Fibroblast of skin of right biceps (primary cell): Measurements from ENCODE around the gene ROBO2.

ENCODE experiments used
- DNase-seq: peaks from one replicate; pipeline ENCODE4 v3.0.0-alpha.2; 2013

Gene ROBO2

GRCh38 chr3:77267589-77267988 is 227.7 kb downstream of the ROBO2 start:
- DNase-seq, result no peak

GRCh38 chr3:77271306-77271705 is 231.4 kb downstream of the ROBO2 start:
- no peak for DNase-seq

- DNase-seq, result no peak
Measured at GRCh38 chr3:77271711-77272110, 231.8 kb downstream of the ROBO2 start.

DNA sequence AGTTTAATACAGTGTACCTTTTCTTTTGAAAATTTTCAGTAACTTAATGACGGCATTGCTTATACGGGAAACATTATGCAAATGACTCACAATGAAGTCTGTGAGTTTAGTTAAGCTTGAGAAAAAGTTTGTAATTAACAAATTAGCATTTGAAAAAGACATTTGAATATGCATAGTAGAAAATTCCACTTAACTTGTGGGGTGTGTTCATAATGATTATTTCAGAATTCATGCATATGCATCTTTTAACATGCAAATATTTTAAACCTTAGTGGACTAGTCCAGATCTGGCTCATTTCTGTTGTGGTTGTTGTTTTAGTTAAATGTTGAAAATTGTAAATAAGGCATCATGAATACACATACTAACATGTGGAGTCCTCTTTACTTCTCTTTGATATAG is 239.4 kb downstream of the ROBO2 start:
- no peak for DNase-seq

- no peak for DNase-seq
Measured at GRCh38 chr3:77281721-77282120, 241.8 kb downstream of the ROBO2 start.

- no peak for DNase-seq
Measured at GRCh38 chr3:77283108-77283507, 243.2 kb downstream of the ROBO2 start.

- DNase-seq, result no peak
Measured at GRCh38 chr3:77288348-77288747, 248.4 kb downstream of the ROBO2 start.

- no peak for DNase-seq
Measured at GRCh38 chr3:77296527-77296926, 256.6 kb downstream of the ROBO2 start.

GRCh38 chr3:77298417-77298816 is 258.5 kb downstream of the ROBO2 start:
- no peak for DNase-seq

GRCh38 chr3:77303955-77304699 is 264.2 kb downstream of the ROBO2 start:
- no peak for DNase-seq

- DNase-seq, result no peak
Measured at GRCh38 chr3:77304700-77305021, 264.8 kb downstream of the ROBO2 start.

- DNase-seq, result no peak
Measured at GRCh38 chr3:77309460-77309859, 269.6 kb downstream of the ROBO2 start.

GRCh38 chr3:77313843-77314242 is 273.9 kb downstream of the ROBO2 start:
- DNase-seq, result no peak

DNA sequence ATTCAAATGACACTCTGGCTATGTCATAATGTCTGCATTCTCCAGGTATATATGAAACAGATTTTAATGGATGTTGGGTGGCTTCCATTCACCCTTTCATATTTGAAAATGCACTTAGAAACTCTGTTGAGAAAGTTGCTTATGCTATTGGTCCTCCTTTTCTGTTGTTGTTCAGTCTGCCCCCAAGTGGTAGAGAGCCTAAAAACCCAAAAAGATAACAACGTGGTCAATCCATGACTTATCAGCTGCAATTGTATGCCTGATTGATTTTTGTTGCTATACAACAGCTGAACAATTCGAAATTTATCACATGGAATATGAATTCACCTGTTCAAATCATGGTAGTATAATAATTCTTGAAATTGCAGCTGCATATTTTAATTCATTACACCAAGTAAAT is 279.8 kb downstream of the ROBO2 start:
- DNase-seq, result no peak

DNA sequence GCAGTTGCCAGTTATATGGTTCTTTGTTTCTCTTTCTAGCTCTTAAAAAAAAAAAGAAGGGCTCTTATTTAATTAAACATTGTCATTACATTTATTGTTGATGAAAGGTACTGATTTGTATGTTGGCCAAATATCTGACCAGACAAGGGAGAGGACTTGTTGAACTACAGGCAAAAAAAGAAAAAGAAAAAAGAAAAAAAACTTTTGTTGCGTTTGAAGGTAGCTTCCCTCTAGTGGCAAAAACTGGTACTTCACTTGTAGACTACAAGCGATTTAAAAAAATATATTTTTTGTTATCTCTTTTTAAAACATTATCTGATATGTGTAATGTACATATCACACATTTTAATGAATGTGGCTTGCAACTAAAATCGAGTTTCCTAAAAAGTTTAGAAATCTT is 280.6 kb downstream of the ROBO2 start:
- DNase-seq, result peak; percentile 32

- DNase-seq, result peak; percentile 34
Measured at GRCh38 chr3:77321646-77322045, 281.7 kb downstream of the ROBO2 start.

DNA sequence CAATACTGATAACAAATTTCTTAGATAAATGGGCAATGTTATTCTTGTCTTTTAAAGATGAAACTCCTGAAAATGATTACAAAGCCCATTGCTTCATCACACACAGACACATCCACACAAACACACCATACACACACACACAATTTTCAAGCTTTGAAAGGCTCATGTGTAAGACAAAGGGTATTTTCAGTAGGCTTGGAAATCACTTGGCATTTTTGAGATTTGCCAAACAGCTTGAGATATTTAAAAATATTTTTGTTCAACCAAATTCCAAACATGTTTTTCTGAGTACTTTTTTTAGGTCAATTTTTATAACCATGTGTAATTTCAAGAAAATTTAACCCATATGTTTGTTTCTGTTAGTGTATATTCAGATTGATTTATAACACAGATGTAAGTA is 283.7 kb downstream of the ROBO2 start:
- peak; percentile 25 for DNase-seq

GRCh38 chr3:77324105-77324504 is 284.2 kb downstream of the ROBO2 start:
- DNase-seq, result no peak

GRCh38 chr3:77325280-77325679 is 285.4 kb downstream of the ROBO2 start:
- DNase-seq, result no peak

DNA sequence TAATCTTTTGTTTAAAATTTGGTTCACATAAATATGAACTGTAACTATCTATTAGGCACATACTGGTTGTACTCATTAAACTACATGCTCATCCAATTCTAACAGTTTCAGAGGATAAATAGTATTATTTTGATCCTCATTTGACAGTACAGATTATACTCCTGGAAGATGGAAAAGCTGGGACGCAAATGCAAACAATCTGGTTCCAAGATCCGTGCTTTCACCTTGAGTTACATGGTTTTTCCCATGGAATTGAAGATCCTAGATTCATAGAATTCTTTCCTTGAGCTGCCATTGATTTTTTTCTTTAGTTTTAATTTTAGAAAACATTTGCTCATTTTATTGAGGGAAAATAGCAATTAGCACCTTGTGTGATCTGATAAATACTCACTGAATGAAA is 285.8 kb downstream of the ROBO2 start:
- no peak for DNase-seq

DNA sequence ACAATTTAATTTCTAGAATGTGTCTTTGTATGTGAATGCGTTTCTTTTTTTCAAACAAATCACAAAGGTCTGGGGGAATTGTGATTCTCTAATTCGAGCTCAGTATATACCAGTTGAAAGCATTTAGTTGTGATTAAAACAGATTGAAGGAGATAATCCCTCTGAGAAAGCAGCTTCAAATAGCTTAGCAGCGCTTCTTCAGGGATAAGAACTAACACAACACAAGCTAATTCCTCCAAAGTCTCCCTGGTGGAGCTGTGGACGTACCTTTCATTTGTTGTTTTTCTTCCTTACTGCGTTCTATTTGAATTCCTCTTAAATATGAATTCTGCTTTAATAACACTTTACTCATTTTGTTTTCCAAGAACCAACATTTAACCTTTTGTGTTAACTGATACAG is 286.7 kb downstream of the ROBO2 start:
- no peak for DNase-seq

GRCh38 chr3:77328690-77329089 is 288.8 kb downstream of the ROBO2 start:
- peak; percentile 57 for DNase-seq

- no peak for DNase-seq
Measured at GRCh38 chr3:77329116-77329515, 289.2 kb downstream of the ROBO2 start.

DNA sequence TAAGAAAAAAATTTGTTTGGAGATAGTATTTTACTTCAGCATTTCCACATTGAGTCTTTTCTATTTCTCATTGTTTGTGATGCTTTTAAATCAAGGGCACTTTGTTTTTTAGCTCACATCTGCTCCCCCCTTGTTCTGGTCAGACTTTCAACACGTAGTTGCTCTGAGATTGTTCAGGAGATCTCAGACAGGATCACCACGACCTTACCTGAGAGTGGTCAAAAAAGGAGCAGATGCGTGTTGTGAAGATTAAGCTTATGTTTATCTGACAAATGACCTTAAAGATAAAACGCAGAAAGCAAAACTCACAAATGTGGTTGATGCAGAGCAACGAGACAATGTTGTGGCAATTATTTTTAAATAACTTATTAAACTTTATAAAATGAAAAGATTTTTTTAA is 298.3 kb downstream of the ROBO2 start:
- DNase-seq, result no peak

DNA sequence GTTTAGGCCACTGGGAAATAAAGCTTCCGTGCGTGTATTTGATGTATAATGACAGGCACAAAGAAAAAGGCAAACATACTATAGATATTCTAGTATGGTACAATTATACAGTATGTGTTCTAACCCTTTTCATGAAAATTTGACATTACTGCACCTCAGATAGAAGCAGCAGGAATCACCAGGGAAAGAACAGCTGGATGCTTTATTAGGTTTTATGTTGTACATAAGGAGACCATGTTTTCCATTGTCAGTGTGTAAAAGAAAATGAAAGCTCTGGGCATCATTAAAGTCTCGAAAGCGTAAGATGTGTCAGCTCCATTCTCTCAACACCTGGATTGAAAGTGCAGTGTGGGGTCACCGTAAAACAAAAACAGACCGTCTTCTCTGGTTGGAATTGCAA is 302.1 kb downstream of the ROBO2 start:
- DNase-seq, result no peak

DNA sequence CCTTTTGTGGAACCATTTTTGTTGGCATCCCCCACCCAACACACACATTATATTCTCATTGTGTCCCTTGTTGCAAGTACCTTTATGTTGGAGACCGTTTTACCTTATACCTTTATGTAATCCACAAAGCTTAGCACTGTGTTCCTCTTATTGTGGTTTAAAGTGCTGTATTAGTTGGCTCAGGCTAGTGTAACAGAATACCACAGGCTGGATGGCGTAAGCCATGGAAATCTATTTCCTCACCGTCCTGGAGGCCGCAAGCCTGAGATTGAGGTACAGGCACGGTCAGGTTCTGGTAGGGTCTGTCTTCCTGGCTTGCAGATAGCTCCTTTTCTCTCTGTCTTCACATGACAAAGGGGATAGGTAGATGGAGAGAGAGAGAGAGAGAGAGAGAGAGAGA is 302.8 kb downstream of the ROBO2 start:
- no peak for DNase-seq
